Fibroblast of mammary gland (primary cell): Measurements from ENCODE around the gene CIBAR2.
A peak's percentile ranks its signal among the peaks of the same experiment; 100 is the strongest.
"Not testable (repeated sequence)": the region's sequence is repeated elsewhere in the genome, so short reads cannot be mapped to it uniquely, and the experiment has no call there.

Experiments used
- DNase-seq: peaks from one replicate; pipeline ENCODE4 v3.0.0-alpha.2; 2010; ENCODE audit warnings: low read depth
- H3K4me3 ChIP-seq: 2 replicates; pipeline ENCODE4 v1.5.1; 2011; ENCODE audit warnings: low read depth, mild to moderate bottlenecking, low read length, moderate library complexity; ENCODE audit not compliant: control insufficient read depth
- CTCF ChIP-seq: conservative IDR thresholded peaks from 2 replicates; pipeline ENCODE4 v1.5.1; 2011; ENCODE audit warnings: low read depth, low read length, inconsistent platforms; ENCODE audit not compliant: control insufficient read depth, insufficient read depth

Gene CIBAR2

GRCh38 chr16:85123891-85124635, 11.8 kb upstream of the CIBAR2 start:
- peak; percentile 84 for DNase-seq
- H3K4me3 ChIP-seq: no peak overlapping the region
- TF ChIP-seq CTCF: no peak

DNA sequence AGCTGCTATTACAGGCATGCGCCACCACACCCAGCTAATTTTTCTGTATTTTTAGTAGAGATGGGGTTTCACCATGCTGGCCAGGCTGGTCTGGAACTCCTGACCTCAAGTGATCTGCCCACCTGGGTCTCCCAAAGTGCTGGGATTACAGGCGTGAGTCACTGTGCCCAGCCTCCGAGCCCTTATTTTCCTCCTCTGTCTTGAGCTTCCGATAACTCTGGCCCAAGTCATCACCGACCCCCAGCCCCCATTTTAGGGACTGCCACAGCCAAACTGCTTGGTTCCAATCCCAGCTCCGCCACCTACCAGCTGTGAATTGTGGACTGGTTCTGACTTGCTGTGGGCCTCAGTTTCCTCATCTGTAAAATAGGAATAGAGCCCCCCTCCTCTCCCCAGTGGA, 11.2 kb upstream of the CIBAR2 start:
- DNase-seq, H3K4me3 ChIP-seq: not testable (repeated sequence)

DNA sequence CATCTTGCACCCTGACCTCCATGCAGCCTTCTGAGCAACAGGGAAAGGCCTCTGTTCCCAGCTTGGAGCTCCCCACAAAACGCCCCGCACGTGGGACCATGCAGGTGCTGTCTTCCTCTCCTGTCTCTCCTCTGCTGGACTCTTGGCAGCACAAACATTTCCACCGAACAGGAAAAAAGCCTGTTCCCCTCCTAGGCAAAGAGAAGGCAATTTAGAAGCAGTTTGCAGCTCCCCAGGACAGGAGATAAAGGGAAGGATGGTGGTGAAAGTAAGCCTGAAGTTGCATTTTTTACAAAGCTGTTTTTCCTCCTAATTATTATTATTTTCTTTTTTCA, 7.7 kb upstream of the CIBAR2 start:
- no peak for TF ChIP-seq CTCF
- DNase-seq: no peak
- H3K4me3 ChIP-seq: no peak overlapping the region

DNA sequence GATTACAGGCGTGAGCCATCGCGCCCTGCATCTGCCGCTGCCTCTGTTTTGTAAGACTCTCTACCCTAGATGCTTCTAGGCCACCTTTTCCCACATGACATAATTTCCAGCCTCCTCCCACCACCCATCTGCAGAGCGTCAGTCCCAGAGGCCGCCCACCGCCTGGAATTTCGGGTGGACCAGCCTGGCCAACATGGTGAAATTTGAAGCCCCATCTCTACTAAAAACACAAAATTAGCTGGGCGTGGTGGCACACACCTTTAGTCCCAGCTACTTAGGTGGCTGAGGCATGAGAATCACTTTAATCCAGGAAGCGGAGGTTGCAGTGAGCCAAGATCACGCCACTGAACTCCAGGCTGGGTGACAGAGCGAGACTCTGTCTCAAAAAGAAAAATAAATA, 5.1 kb upstream of the CIBAR2 start:
- no peak for TF ChIP-seq CTCF
- DNase-seq: no peak
- no peak overlapping the region for H3K4me3 ChIP-seq

DNA sequence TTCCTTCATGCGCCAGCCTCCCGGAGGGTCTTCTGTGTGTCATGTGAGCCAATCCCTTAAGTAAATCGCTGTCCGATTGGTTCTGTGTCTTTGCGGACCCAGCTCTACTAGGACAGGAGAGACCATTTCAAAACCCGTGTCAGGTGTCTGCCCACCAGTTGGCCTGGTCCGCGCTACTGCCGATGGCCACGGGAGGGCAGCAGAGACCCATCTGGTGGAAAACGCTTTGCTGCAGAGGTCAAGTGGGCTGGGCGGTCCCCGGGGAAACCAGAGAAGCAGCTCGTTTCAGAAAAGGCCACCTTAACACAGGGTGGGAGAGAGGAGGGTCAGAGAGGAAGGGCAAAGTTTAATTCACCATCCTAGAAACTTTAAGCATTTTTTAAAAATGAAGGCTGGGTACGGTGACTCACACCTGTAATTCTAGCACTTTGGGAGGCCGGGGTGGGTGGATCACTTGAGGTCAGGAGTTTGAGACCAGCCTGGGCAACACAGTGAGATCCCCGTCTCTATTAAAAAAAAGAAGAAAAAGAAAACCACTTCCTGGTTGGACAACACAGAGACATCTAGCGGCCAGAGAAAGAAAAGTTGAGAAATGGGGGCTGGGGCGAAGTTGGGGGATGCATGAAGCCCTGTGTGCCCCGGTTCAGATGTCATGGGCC, 2.8 kb upstream of the CIBAR2 start:
- TF ChIP-seq CTCF: peak; percentile 98
- no peak overlapping the region for H3K4me3 ChIP-seq
- DNase-seq: peak; percentile 77

- no peak for TF ChIP-seq CTCF
- no peak overlapping the region for H3K4me3 ChIP-seq
- DNase-seq: no peak
Observed at GRCh38 chr16:85113913-85114312, 1.6 kb upstream of the CIBAR2 start.

- H3K4me3 ChIP-seq: no peak overlapping the region
- no peak for DNase-seq
- no peak for TF ChIP-seq CTCF
Observed at GRCh38 chr16:85113168-85113733, 979 bp upstream of the CIBAR2 start.
